AG09309 (cell line): ENCODE measurements around the gene TSPYL1.
A peak's percentile ranks its signal among the peaks of the same experiment; 100 is the strongest.

ENCODE experiments used
- DNase-seq: peaks from one replicate; pipeline ENCODE4 v3.0.0-alpha.2; 2010; ENCODE audit warnings: low read depth
- H3K4me3 ChIP-seq: 2 replicates; pipeline ENCODE4 v1.5.1; 2011; ENCODE audit warnings: mild to moderate bottlenecking, low read depth, low read length, moderate library complexity; ENCODE audit not compliant: control insufficient read depth
- TF ChIP-seq, protein P1 (sequence below): IDR thresholded peaks from 2 replicates; pipeline ENCODE4 v1.5.1; 2011; ENCODE audit warnings: mild to moderate bottlenecking, low read depth, low read length, inconsistent platforms; ENCODE audit not compliant: insufficient read depth, control insufficient read depth; ENCODE audit errors: missing control alignments

TSPYL1 gene

DNA sequence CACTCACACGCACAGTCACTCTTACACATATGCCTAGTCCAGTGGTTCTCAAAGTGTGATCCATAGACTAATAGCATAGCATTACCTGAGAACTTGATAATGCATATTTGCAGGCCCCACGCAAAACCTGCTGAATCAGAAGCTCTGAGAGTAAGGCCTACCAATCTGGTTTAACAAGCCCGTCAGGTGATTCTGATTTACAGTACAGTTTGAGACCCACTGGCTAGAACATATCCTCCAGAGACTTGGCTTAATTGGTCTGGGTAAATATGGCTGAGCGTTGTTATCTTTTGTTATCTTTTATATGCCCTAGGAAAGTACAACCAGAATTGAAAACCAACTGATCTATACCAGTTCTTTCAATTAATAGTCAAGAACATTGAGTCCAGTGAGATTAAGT lies 35.4 kb downstream of the TSPYL1 start:
- DNase-seq = no peak
- TF ChIP-seq, protein P1, sequence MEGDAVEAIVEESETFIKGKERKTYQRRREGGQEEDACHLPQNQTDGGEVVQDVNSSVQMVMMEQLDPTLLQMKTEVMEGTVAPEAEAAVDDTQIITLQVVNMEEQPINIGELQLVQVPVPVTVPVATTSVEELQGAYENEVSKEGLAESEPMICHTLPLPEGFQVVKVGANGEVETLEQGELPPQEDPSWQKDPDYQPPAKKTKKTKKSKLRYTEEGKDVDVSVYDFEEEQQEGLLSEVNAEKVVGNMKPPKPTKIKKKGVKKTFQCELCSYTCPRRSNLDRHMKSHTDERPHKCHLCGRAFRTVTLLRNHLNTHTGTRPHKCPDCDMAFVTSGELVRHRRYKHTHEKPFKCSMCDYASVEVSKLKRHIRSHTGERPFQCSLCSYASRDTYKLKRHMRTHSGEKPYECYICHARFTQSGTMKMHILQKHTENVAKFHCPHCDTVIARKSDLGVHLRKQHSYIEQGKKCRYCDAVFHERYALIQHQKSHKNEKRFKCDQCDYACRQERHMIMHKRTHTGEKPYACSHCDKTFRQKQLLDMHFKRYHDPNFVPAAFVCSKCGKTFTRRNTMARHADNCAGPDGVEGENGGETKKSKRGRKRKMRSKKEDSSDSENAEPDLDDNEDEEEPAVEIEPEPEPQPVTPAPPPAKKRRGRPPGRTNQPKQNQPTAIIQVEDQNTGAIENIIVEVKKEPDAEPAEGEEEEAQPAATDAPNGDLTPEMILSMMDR = no peak
- no peak overlapping the region for H3K4me3 ChIP-seq

DNA sequence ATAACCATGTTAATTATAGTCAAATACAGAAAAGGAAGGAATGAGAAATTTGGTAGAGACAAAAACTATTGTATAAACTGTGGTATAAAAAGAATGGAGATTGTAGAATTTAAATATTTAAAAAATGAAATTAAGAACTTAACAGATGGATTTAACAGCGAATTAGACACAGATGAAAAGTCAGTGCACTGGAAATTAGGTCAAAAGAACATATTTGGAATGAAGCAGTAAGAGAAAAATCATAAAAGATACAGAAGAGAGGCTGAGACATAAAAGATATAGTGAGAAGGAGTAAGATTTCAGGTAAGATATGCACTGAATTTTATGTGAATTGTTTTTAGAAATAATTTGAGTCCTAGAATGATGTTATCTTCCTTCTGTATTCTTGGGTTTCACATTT lies 39.9 kb downstream of the TSPYL1 start:
- no peak overlapping the region for H3K4me3 ChIP-seq
- TF ChIP-seq, protein P1 = no peak
- DNase-seq = no peak

DNA sequence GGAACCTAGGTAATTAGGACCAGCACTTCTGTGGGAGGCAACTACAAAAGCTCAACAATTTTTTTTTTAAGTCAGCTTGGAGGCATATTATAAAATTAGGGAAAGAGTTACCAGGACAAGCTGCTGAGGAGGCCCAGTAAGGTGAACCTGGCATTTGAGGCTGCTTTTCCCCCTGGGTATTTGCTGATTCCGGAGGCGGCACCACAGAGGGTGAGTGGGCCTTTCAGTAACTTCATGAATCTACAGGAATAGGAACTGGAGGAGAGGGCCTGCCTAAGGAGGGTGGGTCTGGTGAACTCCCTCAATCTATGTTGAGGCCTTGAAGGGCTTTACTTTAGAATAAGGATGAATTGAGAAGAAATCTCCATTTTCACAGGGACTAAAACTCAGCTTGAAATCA lies 40.5 kb downstream of the TSPYL1 start:
- DNase-seq = no peak
- TF ChIP-seq, protein P1 = no peak
- no peak overlapping the region for H3K4me3 ChIP-seq

DNA sequence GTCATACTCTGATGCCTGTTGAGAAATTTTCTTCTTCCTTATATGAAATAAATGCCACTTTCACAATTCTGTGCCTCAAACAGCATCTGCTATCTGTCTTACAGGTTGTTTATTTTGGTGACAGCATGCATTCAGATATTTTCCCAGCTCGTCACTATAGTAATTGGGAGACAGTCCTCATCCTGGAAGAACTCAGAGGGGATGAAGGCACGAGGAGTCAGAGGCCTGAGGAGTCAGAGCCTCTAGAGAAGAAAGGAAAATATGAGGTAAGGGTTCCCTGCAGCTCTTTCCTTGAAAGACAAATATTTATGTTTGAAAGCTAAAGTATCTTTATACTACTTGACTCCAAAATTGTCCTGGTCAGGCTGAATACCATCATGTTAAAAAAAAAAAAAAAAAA lies 41.6 kb downstream of the TSPYL1 start:
- DNase-seq = no peak
- TF ChIP-seq, protein P1 = no peak
- H3K4me3 ChIP-seq = no peak overlapping the region

DNA sequence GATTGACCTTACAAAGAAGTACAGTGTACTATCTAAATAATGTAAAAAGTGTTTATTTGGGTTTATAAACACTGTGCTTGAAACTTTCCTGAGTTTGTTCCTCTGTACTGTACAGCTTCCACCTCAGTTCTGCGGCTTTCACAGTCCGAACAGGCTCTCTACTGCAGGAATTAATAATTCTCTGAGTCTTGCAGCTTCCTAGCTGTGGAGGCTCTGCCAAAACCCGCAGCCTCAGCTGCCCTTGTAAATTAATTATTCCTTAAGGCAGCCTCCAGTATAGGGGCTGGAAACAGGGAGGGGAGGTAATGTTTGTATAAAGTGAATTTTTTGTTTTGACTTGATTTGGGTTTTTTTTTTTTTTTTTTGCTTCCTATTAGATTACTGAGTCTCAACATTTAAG lies 45.0 kb downstream of the TSPYL1 start:
- DNase-seq = no peak
- TF ChIP-seq, protein P1 = no peak

DNA sequence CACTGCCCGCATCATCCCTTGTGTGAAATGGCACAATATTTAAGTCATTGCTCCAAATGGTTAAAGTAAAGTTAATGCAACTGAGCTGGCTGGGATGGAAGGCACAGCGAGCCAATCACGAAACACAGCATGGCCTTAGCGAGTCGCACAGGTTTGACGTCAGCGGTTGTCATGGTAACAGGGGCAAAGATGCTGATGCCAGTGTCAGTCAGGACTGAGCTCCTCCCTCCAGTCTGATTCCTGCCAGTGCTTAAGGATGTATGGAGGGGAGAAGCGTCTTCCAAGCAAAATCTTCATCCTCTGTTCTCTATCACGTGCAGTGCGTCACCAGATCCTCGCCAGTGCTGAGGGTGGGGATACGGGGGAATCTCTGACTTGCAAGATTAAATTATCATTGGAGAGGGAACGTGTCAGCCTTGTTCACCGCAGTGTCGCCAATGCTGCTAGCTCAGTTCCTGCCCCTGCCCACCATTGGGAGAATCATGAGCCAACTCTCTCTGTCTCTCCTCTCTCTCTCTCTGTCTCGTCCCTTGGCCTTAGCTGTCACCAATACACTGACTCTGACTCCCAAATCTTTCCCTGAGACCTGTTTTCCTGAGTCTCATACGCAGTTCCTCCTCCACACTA lies 50.3 kb downstream of the TSPYL1 start:
- TF ChIP-seq, protein P1 = no peak
- DNase-seq = peak; percentile 82
- peak overlapping the region; percentile 44 for H3K4me3 ChIP-seq

More for the DNA sequence above, 45.0 kb downstream of the TSPYL1 start:
- no peak overlapping the region for H3K4me3 ChIP-seq
